HepG2 (cell line): ENCODE results near the gene NDUFV1. TPM values are rescaled to one million over a fixed set of nuclear protein-coding genes. Genes with fewer than 3 reads are reported as not detected.
A peak's percentile ranks its signal among the peaks of the same experiment; 100 is the strongest.

ENCODE experiments used
- ATF3 ChIP-seq: sonication (generic); formaldehyde crosslinking; IDR thresholded peaks from 2 replicates; pipeline ENCODE4 v1.4.0; 2020; ENCODE audit warnings: missing genetic modification reagents
- DDIT3 ChIP-seq: sonication (generic); formaldehyde crosslinking; IDR thresholded peaks from 2 replicates; pipeline ENCODE4 v1.4.0; 2020; ENCODE audit warnings: mild to moderate bottlenecking, missing genetic modification reagents
- LCORL ChIP-seq, 2 experiments: fragments of 450-650 bp in 1 of 2; sonication (generic) in 1 of 2; formaldehyde crosslinking in 1 of 2; IDR thresholded peaks; 2 replicates each; pipeline versions ENCODE4 v1.5.0 to v1.6.1; 2017 to 2020; ENCODE audit warnings: antibody characterized with exemption in 1 of 2, missing genetic modification reagents in 1 of 2
- MYPOP ChIP-seq: sonication (generic); formaldehyde crosslinking; IDR thresholded peaks from 2 replicates; pipeline ENCODE4 v1.8.1; 2023; ENCODE audit warnings: mild to moderate bottlenecking, moderate library complexity, missing genetic modification reagents
- PAXIP1 ChIP-seq: sonication (generic); formaldehyde crosslinking; conservative IDR thresholded peaks from 2 replicates; pipeline ENCODE4 v1.4.0; 2020; ENCODE audit warnings: mild to moderate bottlenecking, missing genetic modification reagents, moderate library complexity
- RXRB ChIP-seq: IDR thresholded peaks from 2 replicates; pipeline ENCODE4 v1.6.1; 2016; ENCODE audit warnings: borderline replicate concordance, missing genetic modification reagents, missing compliant biosample characterization
- SAP130 ChIP-seq: IDR thresholded peaks from 2 replicates; pipeline ENCODE4 v1.6.1; 2016; ENCODE audit warnings: low read depth
- SP5 ChIP-seq: IDR thresholded peaks from 2 replicates; pipeline ENCODE4 v1.6.1; 2016; ENCODE audit warnings: low read depth, borderline replicate concordance
- ZNF260 ChIP-seq: sonication (generic); formaldehyde crosslinking; IDR thresholded peaks from 2 replicates; pipeline ENCODE4 v1.4.0; 2020; ENCODE audit warnings: missing genetic modification reagents, low read depth, mild to moderate bottlenecking, borderline replicate concordance
- ZNF605 ChIP-seq: sonication (generic); formaldehyde crosslinking; IDR thresholded peaks from 2 replicates; pipeline ENCODE4 v1.8.0; 2022; ENCODE audit warnings: mild to moderate bottlenecking, missing genetic modification reagents
- ZNF646 ChIP-seq: sonication (generic); formaldehyde crosslinking; IDR thresholded peaks from 2 replicates; pipeline ENCODE4 v1.9.0; 2021; ENCODE audit warnings: mild to moderate bottlenecking, missing genetic modification reagents
- ZNF7 ChIP-seq: IDR thresholded peaks from 2 replicates; pipeline ENCODE4 v1.6.1; 2016; ENCODE audit warnings: missing biosample characterization, missing genetic modification reagents
- ZNF781 ChIP-seq: sonication (generic); formaldehyde crosslinking; IDR thresholded peaks from 2 replicates; pipeline ENCODE4 v1.5.1; 2020; ENCODE audit warnings: borderline replicate concordance, mild to moderate bottlenecking, missing genetic modification reagents; ENCODE audit errors: not compliant biosample characterization
- ZNF83 ChIP-seq: sonication (generic); formaldehyde crosslinking; IDR thresholded peaks from 2 replicates; pipeline ENCODE4 v1.4.0; 2020; ENCODE audit warnings: missing genetic modification reagents, mild to moderate bottlenecking, borderline replicate concordance
- ZSCAN9 ChIP-seq: IDR thresholded peaks from 2 replicates; pipeline ENCODE4 v1.6.1; 2016; ENCODE audit warnings: borderline replicate concordance
- polyA plus RNA-seq, 8 experiments: library from polyadenylated mRNA; depleted of rRNA in 3 of 8; stranded (reverse) in 7 of 8; unstranded in 1 of 8; fragments of >200 nt; fragmentation: Illumina TruSeq in 4 of 8; extraction: Trizol in 4 of 8; gene quantifications; 2 replicates each; pipeline versions ENCODE4 v1.2.1 to v1.2.3, GENCODE V29; 2011 to 2016; ENCODE audit warnings: low read depth in 4 of 8, missing spikeins in 1 of 8, mixed read lengths in 1 of 8; ENCODE audit not compliant: insufficient read depth in 1 of 8
- total RNA-seq, 5 experiments: library from RNA; depleted of rRNA; stranded (reverse); fragments of >200 nt; fragmentation: Illumina TruSeq; extraction: Trizol; gene quantifications; 2 replicates each; pipeline ENCODE4 v1.2.3, GENCODE V29; 2016; ENCODE audit warnings: low read depth in 1 of 5

NDUFV1 gene
- total and polyA plus RNA-seq, 2 of the 13 experiments (the other 11 are each of a cell fraction or from before 2014, with no cell fraction given): 88.9 to 137 TPM

- TF ChIP-seq PAXIP1 (CRISPR knock-in tag) (peak; percentile 18; the same call in 1 of the 2 replicates), ZNF605 (CRISPR knock-in tag) (no peak), RXRB (CRISPR knock-in tag) (peak; percentile 12; the same call in 1 of the 2 replicates), ZNF781 (CRISPR knock-in tag) (no peak), ZNF646 (CRISPR knock-in tag) (no peak), SAP130 (CRISPR knock-in tag) (peak; percentile 39; the same call in 1 of the 2 replicates), ZNF7 (CRISPR knock-in tag) (no peak), MYPOP (CRISPR knock-in tag) (peak; percentile 62; the same call in 1 of the 2 replicates), DDIT3 (CRISPR knock-in tag) (no peak), ZNF83 (CRISPR knock-in tag) (no peak), SP5 (CRISPR knock-in tag) (0 out of 2 replicates have a peak, but pooled peaks have one; percentile 19), ZNF260 (CRISPR knock-in tag) (no peak), ATF3 (CRISPR knock-in tag) (peak; percentile 44; the same call in 1 of the 2 replicates), LCORL (IDR thresholded peaks at IDR 0.05) (no peak), LCORL (CRISPR knock-in tag; IDR thresholded peaks at IDR 0.05) (0 out of 2 replicates have a peak, but pooled peaks have one; percentile 27), ZSCAN9 (CRISPR knock-in tag) (0 out of 2 replicates have a peak, but pooled peaks have one; percentile 37)
These were observed 33.9 kb upstream of the NDUFV1 start (continued) for GRCh38 chr11:67572747-67573419.
